Keratinocyte (primary cell): ENCODE measurements around the gene CHST7.

Experiments
- EZH2 ChIP-seq: IDR thresholded peaks from one replicate; pipeline ENCODE4 v1.6.1; 2012; ENCODE audit warnings: inconsistent platforms, mild to moderate bottlenecking, low read length, moderate library complexity
- TF ChIP-seq, protein P1 (sequence below), 3 experiments: IDR thresholded peaks in 1 of 3; conservative IDR thresholded peaks in 1 of 3; optimal IDR thresholded peaks in 1 of 3; 2 replicates in 2 of 3; 3 replicates in 1 of 3; pipeline versions ENCODE3 to v1.5.1; 2011; ENCODE audit warnings: low read length in 3 of 3, mild to moderate bottlenecking in 3 of 3, moderate library complexity in 2 of 3, control low read depth in 1 of 3, inconsistent platforms in 1 of 3; ENCODE audit not compliant: insufficient read depth in 2 of 3; ENCODE audit errors: extremely low read depth in 1 of 3

DNA sequence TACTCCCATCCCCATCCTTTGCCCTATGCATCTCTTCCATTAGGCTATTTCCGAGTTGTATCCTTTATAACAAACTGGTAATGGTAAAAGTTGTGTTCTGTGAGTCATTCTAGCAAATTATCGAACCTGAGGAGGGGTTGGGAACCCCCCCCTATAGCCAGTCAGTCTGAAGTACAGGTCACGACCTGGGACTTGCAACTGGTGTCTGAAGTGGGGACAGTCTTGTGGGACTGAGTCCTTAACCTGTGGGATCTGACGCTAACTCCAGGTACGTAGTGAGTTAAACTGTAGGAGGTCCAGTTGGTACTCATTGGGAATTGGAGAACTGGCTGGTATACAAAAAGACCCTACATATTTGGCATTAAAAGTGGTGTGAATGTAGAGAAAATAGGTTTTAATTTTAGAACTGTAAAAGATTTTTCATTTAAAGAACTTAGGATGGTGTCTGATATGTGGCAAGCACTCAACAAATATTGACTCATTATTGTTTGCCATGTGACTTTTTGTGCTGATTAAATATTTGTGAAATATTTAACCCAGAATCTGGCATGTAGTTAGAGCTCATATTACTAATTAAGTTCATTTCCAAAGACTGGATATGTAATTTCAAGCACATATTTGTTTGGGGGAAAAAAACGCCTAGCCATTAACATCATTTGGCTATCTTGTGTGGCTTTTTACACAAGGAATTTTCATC, 50.7 kb downstream of the CHST7 start:
- TF ChIP-seq, protein P1, sequence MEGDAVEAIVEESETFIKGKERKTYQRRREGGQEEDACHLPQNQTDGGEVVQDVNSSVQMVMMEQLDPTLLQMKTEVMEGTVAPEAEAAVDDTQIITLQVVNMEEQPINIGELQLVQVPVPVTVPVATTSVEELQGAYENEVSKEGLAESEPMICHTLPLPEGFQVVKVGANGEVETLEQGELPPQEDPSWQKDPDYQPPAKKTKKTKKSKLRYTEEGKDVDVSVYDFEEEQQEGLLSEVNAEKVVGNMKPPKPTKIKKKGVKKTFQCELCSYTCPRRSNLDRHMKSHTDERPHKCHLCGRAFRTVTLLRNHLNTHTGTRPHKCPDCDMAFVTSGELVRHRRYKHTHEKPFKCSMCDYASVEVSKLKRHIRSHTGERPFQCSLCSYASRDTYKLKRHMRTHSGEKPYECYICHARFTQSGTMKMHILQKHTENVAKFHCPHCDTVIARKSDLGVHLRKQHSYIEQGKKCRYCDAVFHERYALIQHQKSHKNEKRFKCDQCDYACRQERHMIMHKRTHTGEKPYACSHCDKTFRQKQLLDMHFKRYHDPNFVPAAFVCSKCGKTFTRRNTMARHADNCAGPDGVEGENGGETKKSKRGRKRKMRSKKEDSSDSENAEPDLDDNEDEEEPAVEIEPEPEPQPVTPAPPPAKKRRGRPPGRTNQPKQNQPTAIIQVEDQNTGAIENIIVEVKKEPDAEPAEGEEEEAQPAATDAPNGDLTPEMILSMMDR (optimal IDR thresholded peaks at IDR 0.05 in 1 of 3, IDR thresholded peaks at IDR 0.05 in 1 of 3, conservative IDR thresholded peaks at IDR 0.05 in 1 of 3; ENCODE audit: extremely low read depth in 1 of 3, insufficient read depth in 2 of 3, low read length in 3 of 3), result no peak
- TF ChIP-seq EZH2, result no peak
